MM.1S (cell line): Measurements from ENCODE around the gene EPHB1.

Experiments
- CTCF ChIP-seq: fragments of 300-600 bp; sonication (generic); IDR thresholded peaks from 2 replicates; pipeline ENCODE4 v1.5.1; 2016; ENCODE audit warnings: antibody characterized with exemption, low read length, mixed read lengths
- EZH2 ChIP-seq: fragments of 300-600 bp; sonication (generic); optimal IDR thresholded peaks from 2 replicates; pipeline ENCODE3; 2017; ENCODE audit warnings: low read depth, mild to moderate bottlenecking, antibody characterized with exemption, low read length, mixed read lengths
- EZH2phosphoT487 ChIP-seq: fragments of 300-600 bp; sonication (generic); IDR thresholded peaks from 2 replicates; pipeline ENCODE4 v1.6.1; 2018; ENCODE audit warnings: antibody characterized with exemption, low read length

GRCh38 chr3:135213822-135214221 is 418.8 kb downstream of the EPHB1 start:
- TF ChIP-seq CTCF (no peak), EZH2phosphoT487 (no peak), EZH2 (no peak)
